NCI-H226 (cell line): ENCODE data around the gene OBSCN.

Experiments
- DNase-seq: peaks from one replicate; pipeline ENCODE4 v3.0.0-alpha.2; 2015

The OBSCN gene

GRCh38 chr1:228344631-228345072 is 136.8 kb downstream of the OBSCN start:
- DNase-seq: no peak

GRCh38 chr1:228345201-228345930 is 137.5 kb downstream of the OBSCN start:
- DNase-seq: no peak

- no peak for DNase-seq
These were observed 138.9 kb downstream of the OBSCN start for GRCh38 chr1:228346731-228347130.

GRCh38 chr1:228347181-228347580 is 139.3 kb downstream of the OBSCN start:
- no peak for DNase-seq

- no peak for DNase-seq
These were observed 141.0 kb downstream of the OBSCN start for GRCh38 chr1:228348708-228349467.

GRCh38 chr1:228349701-228350171 is 141.9 kb downstream of the OBSCN start:
- DNase-seq: no peak

- no peak for DNase-seq
These were observed 142.4 kb downstream of the OBSCN start for GRCh38 chr1:228350179-228350742.

GRCh38 chr1:228350831-228351781 is 143.3 kb downstream of the OBSCN start:
- no peak for DNase-seq

- DNase-seq: no peak
These were observed 144.0 kb downstream of the OBSCN start for GRCh38 chr1:228351850-228352249.

- no peak for DNase-seq
These were observed 145.0 kb downstream of the OBSCN start for GRCh38 chr1:228352677-228353481.

GRCh38 chr1:228353601-228354371 is 145.9 kb downstream of the OBSCN start:
- no peak for DNase-seq

- DNase-seq: no peak
These were observed 146.8 kb downstream of the OBSCN start for GRCh38 chr1:228354390-228355320.

- DNase-seq: no peak
These were observed 149.2 kb downstream of the OBSCN start for GRCh38 chr1:228356897-228357680.

GRCh38 chr1:228358039-228358763 is 150.4 kb downstream of the OBSCN start:
- DNase-seq: no peak

GRCh38 chr1:228358764-228359612 is 151.1 kb downstream of the OBSCN start:
- DNase-seq: no peak

- DNase-seq: no peak
These were observed 152.0 kb downstream of the OBSCN start for GRCh38 chr1:228359613-228360532.
